HEK293T (cell line): ENCODE measurements around the gene PIK3R5.

ENCODE experiments used
- ARNT ChIP-seq: fragments of 450-650 bp; IDR thresholded peaks from 2 replicates; pipeline ENCODE4 v1.6.1; 2017; ENCODE audit warnings: mild to moderate bottlenecking
- BHLHE40 ChIP-seq: fragments of 450-650 bp; IDR thresholded peaks from 2 replicates; pipeline ENCODE4 v1.6.1; 2016; ENCODE audit warnings: mild to moderate bottlenecking, moderate library complexity, borderline replicate concordance
- FOXK2 ChIP-seq: fragments of 450-650 bp; IDR thresholded peaks from 2 replicates; pipeline ENCODE4 v1.6.1; 2016; ENCODE audit warnings: mild to moderate bottlenecking
- FOXM1 ChIP-seq: fragments of 450-650 bp; IDR thresholded peaks from 2 replicates; pipeline ENCODE4 v1.6.1; 2017; ENCODE audit warnings: mild to moderate bottlenecking, borderline replicate concordance
- NFRKB ChIP-seq: fragments of 450-650 bp; IDR thresholded peaks from 2 replicates; pipeline ENCODE4 v1.6.1; 2016; ENCODE audit warnings: mild to moderate bottlenecking, moderate library complexity
- SP1 ChIP-seq: fragments of 450-650 bp; IDR thresholded peaks from 2 replicates; pipeline ENCODE4 v1.6.1; 2017
- TARDBP ChIP-seq: fragments of 450-650 bp; IDR thresholded peaks from 2 replicates; pipeline ENCODE4 v1.6.1; 2016
- ZNF384 ChIP-seq: fragments of 450-650 bp; IDR thresholded peaks from 2 replicates; pipeline ENCODE4 v1.6.1; 2016

DNA sequence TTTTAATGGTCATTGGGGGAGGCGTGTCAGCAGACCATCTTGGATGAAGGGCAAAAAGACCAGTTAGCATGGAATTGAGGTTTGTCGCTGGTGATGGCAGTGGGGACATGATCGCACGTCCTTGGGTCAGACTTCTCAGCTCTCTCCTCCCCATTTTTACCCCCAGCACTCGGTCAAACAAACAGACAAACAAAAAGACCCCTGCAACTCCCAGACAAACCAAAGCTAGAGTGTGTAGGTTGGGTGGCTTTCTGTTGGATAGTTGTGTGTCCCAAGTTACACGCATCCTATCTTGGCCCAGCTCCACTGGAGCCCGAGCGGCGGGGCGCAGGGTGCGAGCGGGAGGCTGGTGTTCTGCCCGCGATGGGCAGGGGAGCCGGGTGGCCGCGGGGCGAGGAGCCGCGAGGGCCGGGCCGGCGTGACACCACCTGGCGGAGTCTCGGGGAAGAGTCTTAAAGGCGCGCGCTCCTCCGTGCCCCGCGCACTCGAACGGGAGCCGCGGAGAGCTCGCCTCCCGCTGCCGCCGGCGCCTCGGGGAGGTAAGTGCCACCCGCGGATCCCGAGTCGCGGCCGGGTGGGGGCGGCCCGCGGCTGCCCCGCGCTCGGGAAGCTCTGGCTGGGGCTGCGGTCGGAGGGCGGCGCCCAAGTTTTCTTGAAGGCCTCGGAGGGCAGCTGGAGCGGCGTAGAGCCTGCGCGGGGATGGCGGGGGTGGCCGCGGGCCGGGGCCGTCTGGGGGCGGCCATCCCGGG lies 37.3 kb upstream of the PIK3R5 start:
- TF ChIP-seq FOXM1 (no peak), NFRKB (no peak), ARNT (no peak), SP1 (no peak), BHLHE40 (no peak), ZNF384 (no peak), TARDBP (no peak), FOXK2 (no peak)
